SK-MEL-5 (cell line): ENCODE results near the gene PCSK4. TPM values are rescaled to one million over a fixed set of nuclear protein-coding genes. Genes with fewer than 3 reads are reported as not detected.

Experiments used
- DNase-seq: peaks from one replicate; pipeline ENCODE4 v3.0.0-alpha.2; 2016; ENCODE audit warnings: low read depth, low spot score
- in situ Hi-C: cut with HindIII; loops from 2 replicates; pipeline ENCODE4 v1.10.0; 2016; ENCODE audit warnings: low sequenced_read_pairs, high pct_unique_total_duplicates, low pct_unique_long_range_greater_than_20kb
- total RNA-seq: library from RNA; depleted of rRNA; stranded (reverse); fragments of >200 nt; shearing (Covaris generic); gene quantifications from 2 replicates; pipeline ENCODE4 v1.2.3, GENCODE V29; 2014

Gene PCSK4
- total RNA-seq, 1 experiment from 2014 or later = 1.9 TPM

DNA sequence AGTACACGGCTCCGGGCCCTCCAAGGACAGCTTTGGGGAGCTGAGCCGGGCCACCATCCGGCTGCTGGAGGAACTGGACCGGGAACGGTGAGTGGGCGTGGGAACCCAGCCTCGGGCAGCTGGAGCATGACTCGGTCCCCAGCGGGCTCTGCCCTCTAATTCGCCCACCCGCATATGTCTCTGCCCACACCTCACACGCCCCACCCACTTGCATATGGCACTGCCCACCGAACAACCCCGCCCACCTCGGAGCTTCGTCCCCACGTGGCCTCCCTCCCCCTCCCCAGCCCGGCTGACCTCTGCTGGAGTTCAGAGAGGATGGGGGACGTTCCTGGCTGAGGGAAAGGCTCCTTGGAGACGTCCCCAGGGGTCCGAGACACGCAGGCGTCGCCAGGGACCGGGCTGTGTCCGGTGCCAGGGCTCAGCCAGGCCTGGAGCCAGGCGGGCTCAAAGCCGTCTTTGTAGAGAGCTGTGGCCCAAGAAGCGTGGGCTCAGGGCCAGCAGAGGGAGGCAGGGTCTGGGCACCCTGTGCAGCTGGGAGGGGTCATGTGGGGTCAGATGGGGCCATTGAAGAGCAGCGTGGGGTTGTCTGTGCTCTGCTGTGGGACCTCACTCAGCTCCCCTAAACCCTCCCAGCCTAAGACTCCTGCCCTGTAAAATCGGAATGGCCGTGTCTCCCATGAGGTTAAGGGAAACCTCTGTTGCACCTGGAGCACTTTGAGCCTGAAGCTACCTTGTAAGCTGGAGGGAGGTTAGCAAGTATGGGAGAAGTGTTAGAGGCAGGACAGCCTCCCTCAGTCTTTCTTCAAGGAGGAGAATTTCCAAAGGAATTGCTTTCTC, 36.4 kb downstream of the PCSK4 start:
- peak; percentile 78 for DNase-seq
- in situ Hi-C loops = no loop called here

DNA sequence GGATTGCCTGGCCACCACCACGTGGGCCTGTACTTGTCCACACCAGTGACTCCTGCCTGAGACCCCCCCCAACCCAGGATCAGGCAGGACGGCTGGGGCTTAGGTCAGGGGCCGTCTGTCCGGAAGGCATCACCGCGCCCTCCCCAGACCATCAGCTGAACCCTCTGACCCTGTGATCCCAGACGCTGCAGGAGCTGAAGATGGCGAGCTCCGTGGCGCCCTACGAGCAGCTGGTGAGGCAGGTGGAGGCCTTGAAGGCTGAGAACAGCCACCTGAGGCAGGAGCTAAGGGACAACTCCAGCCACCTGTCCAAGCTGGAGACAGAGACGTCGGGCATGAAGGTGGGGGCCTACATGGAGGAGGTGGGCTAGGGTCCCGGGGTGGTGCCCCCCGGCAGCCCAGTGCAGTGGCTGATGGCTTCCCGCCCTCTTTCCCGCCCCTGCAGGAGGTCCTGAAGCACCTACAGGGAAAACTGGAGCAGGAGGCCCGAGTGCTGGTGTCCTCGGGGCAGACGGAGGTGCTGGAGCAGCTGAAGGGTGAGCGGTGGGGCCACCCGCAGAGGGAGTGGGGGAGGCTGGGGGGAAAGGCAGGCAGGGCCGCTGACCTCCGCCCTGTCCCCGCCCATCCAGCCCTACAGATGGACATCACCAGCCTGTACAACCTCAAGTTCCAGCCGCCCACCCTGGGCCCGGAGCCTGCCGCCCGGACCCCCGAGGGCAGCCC, 37.2 kb downstream of the PCSK4 start:
- DNase-seq = no peak
- in situ Hi-C loops = no loop called here

DNA sequence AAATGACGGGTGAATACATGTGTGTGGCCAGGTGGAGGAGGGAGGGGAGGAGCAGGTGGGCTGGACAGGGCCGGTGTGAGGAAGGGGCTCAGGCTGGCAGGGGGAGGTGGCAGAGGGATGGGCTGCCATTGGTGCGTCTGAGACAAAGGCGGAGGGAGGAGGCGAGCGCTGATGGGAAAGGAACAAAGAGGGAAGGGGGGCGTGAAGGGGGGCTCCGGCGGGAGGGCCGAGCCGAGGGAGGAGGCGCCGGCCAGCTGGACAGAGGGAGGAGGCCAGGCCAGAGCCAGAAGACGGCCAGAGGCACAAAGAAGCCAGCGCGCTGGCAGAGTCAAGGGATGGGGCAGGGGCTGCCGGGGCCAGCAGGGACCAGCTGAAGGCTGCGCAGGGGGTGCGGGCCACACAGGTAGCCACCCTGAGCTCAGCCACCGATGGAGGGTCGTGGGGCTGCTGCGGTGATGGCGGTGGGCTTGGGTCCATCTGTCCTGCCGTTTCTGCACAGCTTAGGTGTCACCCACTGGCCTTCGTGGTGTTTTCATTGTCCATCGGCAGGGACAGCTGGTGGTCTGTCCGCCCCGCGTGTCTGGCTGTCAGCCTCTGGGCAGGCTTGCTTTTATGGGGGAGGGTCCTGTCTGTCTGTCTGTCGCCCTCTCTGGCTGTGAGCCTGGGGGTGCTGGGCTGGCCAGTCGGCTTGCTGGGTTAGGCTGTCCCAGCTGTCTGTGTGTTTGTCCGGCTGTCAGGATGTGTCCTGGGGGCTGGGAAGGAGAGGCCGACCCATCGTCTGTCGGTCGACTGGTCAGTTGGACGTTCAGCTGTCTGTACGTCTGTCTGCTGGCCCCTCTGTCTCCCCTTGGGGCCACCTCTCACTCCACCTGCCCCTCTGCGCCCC, 38.0 kb downstream of the PCSK4 start:
- in situ Hi-C loops = no loop called here
- no peak for DNase-seq

DNA sequence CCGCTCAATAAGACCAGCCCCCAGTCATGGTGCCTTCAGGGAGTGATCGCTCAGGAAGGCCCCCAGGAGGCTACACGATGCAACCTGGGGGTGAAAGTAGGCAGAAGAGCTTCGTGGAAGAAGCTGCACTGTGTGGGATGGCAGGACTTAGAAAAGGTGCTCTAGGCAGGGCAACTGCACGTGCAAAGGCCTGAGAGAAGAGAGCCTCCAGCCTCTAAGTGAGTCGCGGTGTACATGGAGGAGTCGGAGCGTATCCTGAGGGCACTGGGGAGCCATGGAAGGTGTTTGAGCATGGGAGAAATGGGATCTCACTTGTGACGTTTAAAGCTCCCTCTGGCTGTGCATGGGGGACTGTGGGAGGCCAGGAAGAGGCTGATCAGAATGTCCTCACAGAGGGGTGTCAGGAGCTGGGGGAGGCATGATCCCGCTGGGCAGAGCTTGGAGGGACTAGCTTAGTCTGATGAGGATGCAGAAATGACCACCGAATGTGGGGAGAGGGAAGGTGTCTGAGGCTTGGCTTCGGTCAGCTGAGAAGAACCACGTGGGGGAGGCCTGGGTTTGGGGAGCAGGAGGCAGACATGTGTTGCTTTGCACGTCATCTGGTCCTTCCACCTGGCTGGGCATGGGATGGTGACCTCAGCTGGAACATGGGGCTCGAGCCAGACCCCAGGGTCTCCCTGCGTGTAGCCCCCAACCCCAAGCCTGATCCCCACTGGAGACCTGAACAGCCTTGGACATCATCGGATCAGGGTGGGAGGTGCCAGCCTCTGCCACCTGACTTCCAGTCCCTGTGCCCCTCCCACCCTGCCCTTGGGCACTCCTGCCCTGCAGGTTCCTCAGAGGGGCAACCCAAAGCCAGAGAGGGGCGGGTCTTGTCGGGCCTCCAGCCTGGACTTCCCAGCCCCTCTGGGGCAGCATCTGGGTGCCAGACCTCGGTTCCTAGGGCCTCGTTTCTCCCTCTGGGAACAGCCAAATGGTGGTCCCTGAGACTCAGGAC, 39.1 kb downstream of the PCSK4 start:
- no peak for DNase-seq
- in situ Hi-C loops = no loop called here

DNA sequence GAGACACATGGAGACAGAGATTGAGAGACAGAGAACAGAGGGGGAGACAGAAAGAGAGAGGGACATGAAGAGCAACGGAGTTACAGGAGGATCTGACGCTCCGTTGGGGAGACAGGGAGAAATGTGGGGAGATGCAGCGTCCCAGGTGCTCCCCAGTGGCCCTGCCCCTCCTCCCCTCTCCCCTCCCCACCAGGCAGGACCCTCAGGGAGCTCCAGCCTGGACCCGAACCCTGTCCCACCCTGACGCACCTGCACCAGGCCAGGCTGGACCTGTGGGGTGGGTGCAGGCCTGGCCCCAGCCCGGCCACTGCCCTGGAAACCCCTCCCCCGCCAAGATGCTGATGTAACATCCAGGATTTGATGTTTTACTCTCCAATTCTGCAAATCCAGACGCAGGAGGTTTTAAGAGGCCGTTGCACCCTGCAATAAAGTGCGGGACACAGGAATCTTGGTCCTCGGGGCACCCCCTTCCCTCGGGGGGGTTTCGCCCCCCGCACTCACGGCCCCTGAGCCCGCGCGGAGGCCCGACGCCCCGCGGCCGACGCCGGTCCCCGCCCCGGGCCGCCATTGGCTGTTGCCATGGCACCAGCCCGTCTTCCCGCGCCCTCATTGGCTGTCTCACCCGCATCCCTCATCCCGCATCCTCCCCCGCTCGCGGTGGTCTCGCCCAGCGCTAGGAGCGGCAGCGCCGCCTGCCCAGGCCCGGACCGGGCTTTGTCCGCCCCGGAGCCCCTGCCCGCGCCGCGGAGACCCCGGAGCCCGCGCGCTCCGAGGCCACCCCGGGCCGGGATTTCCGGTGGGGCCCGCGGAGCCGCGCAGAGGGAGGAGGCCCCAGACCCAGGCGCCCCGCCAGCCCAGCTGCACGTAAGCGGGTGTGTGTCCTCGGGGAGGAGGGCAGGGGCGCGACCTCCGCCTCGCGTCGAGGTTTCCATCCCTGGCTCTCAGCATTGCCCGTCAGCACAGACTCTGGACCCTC, 40.4 kb downstream of the PCSK4 start, which contains the start of gene APC2:
Gene APC2 (plus strand): TSS at position 655 of the 976 bp plus-strand sequence. CDS start 2,881 bp downstream, outside the sequence.
- DNase-seq = peak; percentile 55
- in situ Hi-C loops = no loop called here

DNA sequence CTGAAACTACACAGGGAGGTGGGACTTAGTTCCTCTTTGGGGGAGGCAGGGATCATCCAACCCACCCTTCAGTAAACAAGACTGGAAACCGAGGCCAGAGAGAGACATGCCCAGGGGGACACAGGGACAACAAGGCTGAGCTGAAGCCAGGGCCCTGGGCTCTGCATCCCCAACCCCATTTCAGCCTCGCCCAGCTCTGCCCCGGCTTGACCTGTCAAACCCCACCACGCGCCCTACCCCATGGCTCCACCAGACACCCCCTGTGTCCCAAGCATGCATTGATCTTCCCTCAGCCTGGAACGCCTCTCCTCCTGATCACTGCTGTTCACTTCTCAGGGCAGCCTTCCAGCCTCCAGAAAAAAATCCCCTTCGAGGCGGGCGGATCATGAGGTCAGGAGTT, 42.2 kb downstream of the PCSK4 start:
- in situ Hi-C loops = no loop called here
- no peak for DNase-seq

DNA sequence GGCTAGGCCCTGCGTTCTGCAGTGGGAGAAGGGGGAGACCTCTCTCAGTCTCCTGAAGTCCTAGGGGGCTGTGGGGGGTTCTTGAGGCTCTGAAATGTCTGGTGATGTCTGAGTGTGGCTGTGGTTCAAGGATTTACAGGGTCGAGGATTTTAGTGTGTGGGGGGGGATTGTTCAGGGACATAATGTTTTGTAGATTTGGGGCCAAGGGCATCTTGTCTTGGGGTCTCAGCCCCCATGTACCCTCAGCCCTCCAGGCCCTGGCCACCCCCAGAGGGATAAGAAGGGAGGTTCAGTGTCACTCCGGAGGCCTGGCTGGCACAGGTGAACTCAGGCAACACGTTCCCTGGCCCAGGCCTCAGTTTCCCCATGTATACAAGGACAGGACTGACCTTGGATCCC, 42.6 kb downstream of the PCSK4 start:
- DNase-seq = no peak
- in situ Hi-C loops = no loop called here

DNA sequence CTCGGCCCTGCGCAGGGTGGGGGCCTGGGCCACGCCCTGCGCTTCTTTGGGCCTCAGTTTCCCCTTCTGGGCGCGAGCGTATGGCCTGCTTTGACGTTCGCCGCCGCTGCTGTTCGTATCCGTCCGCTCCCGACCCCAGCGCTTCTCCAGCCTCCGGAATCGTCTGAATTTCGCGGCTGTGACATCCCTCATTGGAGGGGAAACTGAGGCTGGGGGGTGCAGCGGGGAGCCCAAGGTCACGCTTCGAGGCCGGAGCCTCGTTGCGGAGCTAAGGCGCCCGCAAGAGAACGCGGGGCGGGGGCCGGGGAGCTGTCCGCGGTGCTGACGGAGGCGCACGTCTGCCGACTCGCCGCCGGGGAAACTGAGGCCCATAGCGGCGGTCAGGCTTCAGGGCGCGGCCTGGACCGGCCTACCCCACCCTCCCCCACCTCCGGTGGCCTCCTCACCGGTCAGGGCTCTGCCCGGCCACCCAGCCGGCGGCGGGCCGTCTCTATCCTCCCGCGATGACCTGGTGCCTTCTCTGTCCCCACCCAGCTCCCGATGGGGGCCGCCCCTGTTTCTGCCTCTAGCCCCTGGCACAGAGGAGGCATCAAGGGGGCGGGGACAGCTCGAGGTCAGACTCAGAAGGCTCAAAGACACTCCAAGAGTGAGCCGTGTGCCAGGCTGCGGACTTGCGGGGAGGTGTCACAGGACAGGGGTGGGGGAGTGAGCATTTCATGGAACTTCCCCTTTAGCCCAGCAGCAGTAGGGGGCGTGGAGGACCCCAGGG, 43.3 kb downstream of the PCSK4 start:
- in situ Hi-C loops = no loop called here
- no peak for DNase-seq

DNA sequence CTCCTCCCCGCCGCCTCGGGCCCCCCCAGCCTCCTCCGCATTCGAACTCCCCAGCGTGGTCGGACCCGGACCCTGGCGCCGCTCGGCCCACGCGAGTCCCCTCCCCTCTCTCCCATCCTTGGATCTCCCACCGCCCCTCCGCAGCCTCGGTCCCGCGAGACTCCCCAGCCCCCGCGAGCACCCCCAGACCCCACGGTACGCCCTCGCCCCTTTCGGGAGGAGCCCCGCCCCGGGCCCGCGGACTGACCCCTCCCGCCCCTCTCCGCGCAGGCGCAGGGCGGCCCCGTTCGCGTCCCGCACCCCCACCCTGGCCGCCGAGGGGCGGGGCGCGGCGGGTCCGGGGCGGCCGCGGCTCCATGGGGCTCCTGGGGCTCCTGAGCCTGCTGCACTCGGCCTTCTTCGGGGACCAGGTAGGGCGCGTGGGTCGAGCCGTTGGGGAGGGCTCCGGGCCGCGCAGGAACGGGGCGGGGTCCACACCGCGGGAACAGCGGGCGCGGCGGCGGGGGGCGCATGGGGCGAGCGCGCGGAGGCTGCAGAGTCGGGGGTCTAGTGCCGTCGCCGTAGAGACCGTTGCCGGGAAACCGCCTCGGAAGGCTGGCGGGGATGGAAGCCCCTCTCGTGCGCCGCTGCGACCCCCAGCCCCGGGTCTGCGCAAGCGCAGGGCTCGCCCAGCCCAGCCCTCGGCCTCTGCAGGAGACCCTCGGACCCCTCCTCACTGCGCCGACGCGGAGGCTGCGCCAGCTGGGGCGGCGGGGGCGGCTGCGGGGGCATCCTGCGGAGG, 44.0 kb downstream of the PCSK4 start:
- peak; percentile 42 for DNase-seq
- in situ Hi-C loops = no loop called here

DNA sequence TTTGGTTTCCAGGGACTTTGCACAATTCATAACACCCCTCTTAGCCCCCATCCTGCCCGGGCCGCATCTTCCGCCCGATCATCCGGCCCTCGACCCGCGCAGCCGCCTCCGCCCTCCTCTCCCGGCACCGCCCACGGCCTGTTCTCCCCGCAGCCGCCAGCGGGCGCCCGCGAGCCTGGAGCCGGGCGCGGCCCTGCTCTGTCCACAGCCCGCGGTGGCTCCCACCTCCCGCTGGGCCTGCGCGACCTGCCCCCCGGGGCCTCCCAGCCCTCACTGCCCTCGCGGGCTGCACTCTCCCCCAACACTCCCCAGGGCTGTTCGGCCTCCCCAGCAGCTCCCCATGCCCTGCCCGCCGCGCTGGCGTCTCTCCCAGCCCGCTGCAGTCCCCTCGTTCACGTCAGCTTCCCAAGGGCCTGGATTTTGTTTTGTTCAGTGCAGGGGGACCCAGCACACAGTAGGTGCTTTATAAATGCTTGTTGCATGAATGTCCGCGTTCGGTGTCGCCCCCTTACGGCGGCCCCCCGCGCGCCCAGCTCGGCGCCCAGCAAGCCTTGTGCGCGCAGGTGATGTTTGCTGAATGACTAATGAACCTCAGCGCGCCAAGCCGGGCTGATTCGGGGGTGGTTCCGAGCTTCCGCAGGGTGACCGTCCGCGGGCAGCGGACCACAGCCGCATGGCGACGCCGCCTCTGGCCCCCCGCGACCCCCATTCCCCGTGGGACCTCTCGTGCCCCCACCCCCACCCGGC, 44.8 kb downstream of the PCSK4 start:
- peak; percentile 62 for DNase-seq
- in situ Hi-C loops = no loop called here

DNA sequence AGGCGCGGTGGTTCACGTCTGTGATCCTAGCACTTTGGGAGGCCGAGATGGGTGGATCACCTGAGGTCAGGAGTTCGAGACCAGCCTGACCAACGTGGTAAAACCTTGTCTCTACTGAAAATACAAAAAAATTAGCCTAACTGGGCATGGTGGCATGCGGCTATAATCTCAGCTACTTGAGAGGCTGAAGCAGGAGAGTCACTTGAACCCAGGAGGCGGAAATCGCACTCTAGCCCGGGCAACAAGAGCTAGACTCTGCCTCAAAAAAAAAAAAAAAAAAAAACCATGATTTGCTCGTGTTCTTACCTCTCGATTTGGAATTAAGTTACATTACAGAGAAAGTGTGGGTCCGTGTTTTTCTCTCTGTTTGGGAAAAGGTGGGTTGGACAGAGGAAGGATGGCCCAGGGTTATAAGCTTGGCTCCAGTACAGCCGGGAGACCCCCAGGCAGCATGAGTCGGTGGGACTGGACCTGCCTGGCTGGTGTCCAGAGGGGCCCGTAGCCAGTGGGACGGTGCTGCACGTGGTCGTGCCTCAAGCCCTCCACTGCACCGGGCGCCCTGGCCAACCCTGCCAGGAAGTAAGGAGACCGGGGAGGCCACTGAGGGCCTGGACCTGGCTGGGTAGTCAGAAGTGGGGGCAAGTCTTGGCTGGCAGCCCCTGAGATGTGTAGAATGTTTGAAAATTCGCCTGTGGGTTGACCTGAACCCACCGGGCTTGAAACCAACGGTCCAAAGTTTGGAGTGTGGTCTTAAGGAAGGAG, 48.3 kb downstream of the PCSK4 start:
- DNase-seq = no peak
- in situ Hi-C loops = no loop called here

DNA sequence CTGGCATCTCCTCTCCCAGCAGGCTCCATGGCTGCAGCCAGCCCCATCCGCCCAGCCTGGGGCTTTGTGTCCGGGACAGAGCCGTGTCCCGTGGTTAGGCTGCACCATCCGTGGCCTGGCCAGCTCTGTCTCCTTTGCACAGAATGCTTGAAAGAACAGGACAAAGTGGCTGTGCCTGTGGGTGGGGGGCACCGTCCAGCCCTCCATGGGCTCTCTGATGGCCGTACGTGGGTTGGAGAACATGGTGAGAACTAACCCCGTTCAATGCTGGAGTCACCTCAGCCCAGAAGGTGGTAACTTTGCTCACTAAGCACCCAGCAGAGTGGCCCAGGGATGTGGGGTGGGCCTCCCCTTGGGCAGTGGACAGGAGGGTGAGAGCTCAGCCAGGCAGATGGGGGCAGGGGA, 49.1 kb downstream of the PCSK4 start:
- no peak for DNase-seq
- in situ Hi-C loops = no loop called here

DNA sequence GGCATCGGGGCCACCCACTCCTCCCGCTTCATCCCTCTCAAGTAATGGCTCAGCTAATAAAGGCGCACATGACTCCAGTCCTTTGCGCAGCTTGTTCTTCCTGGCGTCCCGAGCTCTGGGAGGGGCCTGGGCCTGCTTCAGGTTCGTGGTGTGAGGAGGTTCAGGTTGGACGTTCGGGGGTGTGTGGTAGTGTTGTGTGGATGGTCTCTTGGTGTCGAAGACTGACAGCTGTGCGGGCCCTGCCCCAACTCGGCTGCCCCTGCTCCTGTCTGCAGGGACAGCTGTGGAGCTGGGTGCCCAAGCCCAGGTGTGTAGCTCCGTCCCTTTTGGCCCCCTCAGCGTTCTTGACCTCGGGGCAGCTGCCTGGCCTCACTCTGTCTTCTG, 49.7 kb downstream of the PCSK4 start:
- DNase-seq = no peak
- in situ Hi-C loops = no loop called here
